ENCODE results near the gene AUTS2. TPM values are rescaled to one million over a fixed set of nuclear protein-coding genes. Genes with fewer than 3 reads are reported as not detected.

AUTS2 gene
- total RNA-seq, 1 donor from 2014 or later = 125 TPM

GRCh38 chr7:70098905-70099672 lies 500.8 kb downstream of the AUTS2 start:
- no peak overlapping the region for H3K27ac Mint-ChIP-seq
- peaks cover 6% of the 10 kb centered on the region for H3K4me1 Mint-ChIP-seq (ENCODE audit: low read depth)
- H3K9me3 Mint-ChIP-seq (ENCODE audit: low read depth) = no peaks in the 10 kb centered on the region
- no peaks in the 10 kb centered on the region for H3K27me3 Mint-ChIP-seq
- no peaks in the 10 kb centered on the region for H3K36me3 Mint-ChIP-seq (ENCODE audit: insufficient read depth)
- TF ChIP-seq CTCF (IDR thresholded peaks at IDR 0.05; ENCODE audit: unreplicated experiment) = no peak
- no peak overlapping the region for H3K4me3 Mint-ChIP-seq (ENCODE audit: low read depth)
- no peak for DNase-seq (ENCODE audit: low spot score, unreplicated experiment)

GRCh38 chr7:70104243-70104642 lies 506.0 kb downstream of the AUTS2 start:
- no peaks in the 10 kb centered on the region for H3K4me1 Mint-ChIP-seq (ENCODE audit: low read depth)
- no peak for TF ChIP-seq CTCF (IDR thresholded peaks at IDR 0.05; ENCODE audit: unreplicated experiment)
- no peak for DNase-seq (ENCODE audit: low spot score, unreplicated experiment)
- H3K36me3 Mint-ChIP-seq (ENCODE audit: insufficient read depth) = no peaks in the 10 kb centered on the region
- H3K27me3 Mint-ChIP-seq = no peaks in the 10 kb centered on the region
- no peak overlapping the region for H3K27ac Mint-ChIP-seq
- H3K9me3 Mint-ChIP-seq (ENCODE audit: low read depth) = no peaks in the 10 kb centered on the region
- no peak overlapping the region for H3K4me3 Mint-ChIP-seq (ENCODE audit: low read depth)

- H3K36me3 Mint-ChIP-seq (ENCODE audit: insufficient read depth) = no peaks in the 10 kb centered on the region
- H3K27ac Mint-ChIP-seq = no peak overlapping the region
- no peaks in the 10 kb centered on the region for H3K27me3 Mint-ChIP-seq
- no peak for TF ChIP-seq CTCF (IDR thresholded peaks at IDR 0.05; ENCODE audit: unreplicated experiment)
- H3K4me3 Mint-ChIP-seq (ENCODE audit: low read depth) = no peak overlapping the region
- no peak for DNase-seq (ENCODE audit: low spot score, unreplicated experiment)
- no peaks in the 10 kb centered on the region for H3K9me3 Mint-ChIP-seq (ENCODE audit: low read depth)
- H3K4me1 Mint-ChIP-seq (ENCODE audit: low read depth) = no peaks in the 10 kb centered on the region
These were observed 514.8 kb downstream of the AUTS2 start for GRCh38 chr7:70113078-70113477.

- H3K27ac Mint-ChIP-seq = no peak overlapping the region
- no peaks in the 10 kb centered on the region for H3K27me3 Mint-ChIP-seq
- TF ChIP-seq CTCF (IDR thresholded peaks at IDR 0.05; ENCODE audit: unreplicated experiment) = no peak
- peaks cover 1% of the 10 kb centered on the region for H3K36me3 Mint-ChIP-seq (ENCODE audit: insufficient read depth)
- no peak overlapping the region for H3K4me3 Mint-ChIP-seq (ENCODE audit: low read depth)
- H3K4me1 Mint-ChIP-seq (ENCODE audit: low read depth) = no peaks in the 10 kb centered on the region
- no peak for DNase-seq (ENCODE audit: low spot score, unreplicated experiment)
- no peaks in the 10 kb centered on the region for H3K9me3 Mint-ChIP-seq (ENCODE audit: low read depth)
These were observed 515.3 kb downstream of the AUTS2 start for GRCh38 chr7:70113536-70113935.

- no peak for DNase-seq (ENCODE audit: low spot score, unreplicated experiment)
- TF ChIP-seq CTCF (IDR thresholded peaks at IDR 0.05; ENCODE audit: unreplicated experiment) = no peak
- no peaks in the 10 kb centered on the region for H3K9me3 Mint-ChIP-seq (ENCODE audit: low read depth)
- H3K27me3 Mint-ChIP-seq = no peaks in the 10 kb centered on the region
- H3K4me3 Mint-ChIP-seq (ENCODE audit: low read depth) = no peak overlapping the region
- no peaks in the 10 kb centered on the region for H3K4me1 Mint-ChIP-seq (ENCODE audit: low read depth)
- peaks cover 8% of the 10 kb centered on the region for H3K36me3 Mint-ChIP-seq (ENCODE audit: insufficient read depth)
- no peak overlapping the region for H3K27ac Mint-ChIP-seq
These were observed 516.5 kb downstream of the AUTS2 start for GRCh38 chr7:70114806-70115205.
